IPS-11a (cell line): Measurements from ENCODE around the gene DDX25.

Experiments
- H3K4me3 ChIP-seq: one replicate; pipeline ENCODE4 v1.5.1; 2013; ENCODE audit warnings: low read depth, low read length, control low read depth

Gene DDX25

DNA sequence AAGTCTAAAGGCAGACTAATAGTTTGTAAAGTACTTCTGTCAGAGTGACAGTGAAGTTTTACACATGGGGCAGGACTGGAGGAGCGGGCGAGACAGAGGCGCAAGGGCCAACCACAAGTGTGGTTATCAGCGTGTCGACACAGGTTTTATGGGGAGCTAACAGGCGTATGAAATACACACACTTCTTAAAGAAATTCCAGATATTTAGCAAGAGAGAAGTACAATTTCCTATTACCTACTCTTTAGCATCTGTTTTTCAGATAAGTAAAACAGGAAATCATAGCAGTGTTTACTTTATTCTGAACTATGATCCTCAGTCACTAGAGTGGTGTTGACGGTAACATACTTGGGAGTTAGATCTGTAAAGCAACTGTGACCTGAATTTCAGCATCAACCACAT lies 64.0 kb downstream of the DDX25 start:
- H3K4me3 ChIP-seq = no peak overlapping the region

DNA sequence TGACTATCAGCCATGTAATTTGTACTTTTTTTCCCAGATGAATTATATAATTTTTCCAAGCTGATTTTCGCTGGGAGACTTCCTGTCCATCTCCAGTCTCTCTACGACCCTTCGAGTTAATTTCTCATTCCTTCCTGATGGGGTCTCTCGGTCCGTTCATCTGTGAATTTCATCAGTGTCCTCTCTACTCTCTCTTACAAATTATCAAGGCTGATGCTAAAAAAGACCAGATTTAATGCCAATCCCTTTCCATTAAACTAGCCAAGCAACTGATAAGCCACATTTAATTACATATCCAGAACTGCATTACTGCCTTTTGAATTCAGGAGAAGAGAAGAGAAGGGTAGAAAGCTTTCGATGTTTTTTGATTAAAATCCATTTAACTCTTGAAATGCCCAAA lies 67.3 kb downstream of the DDX25 start:
- H3K4me3 ChIP-seq = no peak overlapping the region

DNA sequence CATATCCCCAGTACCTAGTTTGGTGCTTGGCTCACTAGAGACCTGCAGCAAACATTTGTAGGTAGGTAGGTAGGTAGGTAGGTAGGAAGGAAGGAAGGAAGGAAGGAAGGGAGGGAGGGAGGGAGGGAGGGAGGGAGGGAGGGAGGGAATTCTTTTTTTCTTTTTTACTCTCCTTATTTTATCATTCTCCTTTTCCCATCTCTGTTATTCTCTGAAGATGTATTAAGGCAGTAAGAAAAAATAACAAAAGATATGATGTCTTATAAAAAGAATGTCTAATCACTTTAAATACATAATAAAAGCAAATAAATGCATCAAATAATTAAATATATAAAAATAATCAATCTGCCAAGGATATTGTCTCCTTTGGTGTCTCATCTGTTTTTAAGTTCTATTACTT lies 70.0 kb downstream of the DDX25 start:
- no peak overlapping the region for H3K4me3 ChIP-seq

DNA sequence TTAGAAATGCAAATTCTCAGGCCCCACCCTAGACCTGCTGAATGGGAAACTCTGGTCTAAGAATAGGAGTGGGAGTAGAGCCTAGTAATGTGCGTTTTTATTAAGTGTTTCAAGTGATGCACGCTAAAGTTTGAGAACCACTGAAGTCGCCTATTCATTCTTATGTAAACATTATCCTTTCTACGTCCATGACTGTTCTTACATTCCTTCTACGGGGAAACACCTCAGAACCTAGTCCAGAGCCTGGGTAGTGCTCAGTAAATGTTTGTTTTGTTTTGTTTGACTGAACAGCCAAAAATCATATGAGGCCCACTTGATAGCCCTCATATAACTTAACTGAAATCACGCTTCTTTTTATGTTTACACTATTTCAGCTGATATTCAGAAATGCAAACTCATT lies 71.3 kb downstream of the DDX25 start:
- no peak overlapping the region for H3K4me3 ChIP-seq

DNA sequence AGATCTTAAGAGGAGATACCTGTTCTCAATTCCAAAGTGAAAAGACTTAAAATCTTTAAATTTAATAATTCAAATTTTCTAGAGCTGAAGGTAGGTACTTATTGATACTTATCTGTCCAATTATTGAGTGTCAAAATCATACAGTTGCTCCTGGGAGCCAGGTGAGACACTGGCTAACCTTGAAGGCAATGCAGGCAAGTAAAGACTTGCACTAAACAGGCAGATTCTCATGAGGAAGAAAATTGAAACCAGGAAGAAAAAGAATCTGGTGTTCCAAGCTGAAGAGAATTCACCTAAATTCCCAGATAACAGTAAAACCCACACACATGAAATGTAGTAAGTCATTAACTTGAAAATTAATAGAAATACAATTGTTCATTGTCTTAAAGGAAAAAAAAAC lies 71.8 kb downstream of the DDX25 start:
- H3K4me3 ChIP-seq = no peak overlapping the region

DNA sequence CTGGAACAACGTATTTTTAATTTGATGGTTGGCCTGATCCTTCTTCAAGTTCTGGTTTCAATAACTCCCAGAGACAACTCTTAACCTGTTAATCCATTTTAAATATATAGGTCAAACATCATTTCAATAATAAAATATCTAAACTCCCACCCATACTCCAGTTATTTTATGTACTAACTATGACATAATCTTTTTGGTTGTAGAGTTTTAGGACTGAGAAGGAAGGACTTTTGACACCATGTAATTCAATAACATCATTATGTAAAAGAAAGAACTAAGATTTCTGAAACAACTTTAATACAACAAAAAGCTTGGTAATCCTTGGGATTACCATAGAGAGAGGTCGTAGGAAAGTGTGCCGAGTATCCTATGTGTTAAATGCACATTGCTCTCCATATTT lies 73.0 kb downstream of the DDX25 start:
- no peak overlapping the region for H3K4me3 ChIP-seq

DNA sequence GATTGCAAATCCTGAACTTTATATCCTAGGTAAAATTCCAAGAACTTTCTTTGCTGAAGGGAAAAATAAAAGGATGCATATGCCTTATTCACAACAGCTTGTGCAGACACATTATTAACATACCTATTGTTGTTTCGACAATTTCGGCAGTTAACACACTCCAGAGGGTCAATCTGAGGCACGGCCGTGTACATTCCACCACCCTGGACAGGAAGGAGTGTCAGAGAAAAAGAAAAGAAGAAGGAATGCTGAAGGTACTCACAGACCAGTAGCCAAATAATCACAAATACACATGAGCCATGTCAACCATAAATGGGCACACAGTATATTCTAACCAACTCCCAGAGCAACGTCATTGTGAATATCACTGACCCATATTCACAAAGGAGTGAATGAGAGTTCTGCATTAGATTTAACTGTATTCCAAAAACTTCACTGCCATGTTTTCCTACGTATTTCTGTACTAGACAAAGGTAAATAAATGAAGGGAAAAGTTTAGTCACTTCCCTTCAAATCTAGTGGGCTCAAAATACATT lies 73.9 kb downstream of the DDX25 start:
- H3K4me3 ChIP-seq = no peak overlapping the region
